ENCODE data around the gene HSPA6. TPM values are rescaled to one million over a fixed set of nuclear protein-coding genes. Genes with fewer than 3 reads are reported as not detected.

HSPA6 gene
- total RNA-seq, 1 donor, result 0.36 TPM

- Histone ChIP-seq H3K36me3 (ENCODE audit: insufficient read depth, low read length) (no peaks in the 10 kb centered on the region), H3K4me2 (ENCODE audit: insufficient read depth, low read length) (no peak overlapping the region), H3K27me3 (ENCODE audit: insufficient read depth, low read length) (peaks cover 8% of the 10 kb centered on the region), H2AFZ (ENCODE audit: low read length) (no peak overlapping the region), H3K4me3 (ENCODE audit: insufficient read depth, low read length) (no peak overlapping the region), H3K79me2 (ENCODE audit: insufficient read depth, low read length) (no peaks in the 10 kb centered on the region), H4K20me1 (ENCODE audit: insufficient read depth, low read length) (no peaks in the 10 kb centered on the region), H3K27ac (ENCODE audit: low read depth, low read length) (no peak overlapping the region), H3K9me3 (ENCODE audit: low read depth, low read length) (no peaks in the 10 kb centered on the region), H3K4me1 (ENCODE audit: insufficient read depth, low read length) (peaks cover 5% of the 10 kb centered on the region)
- DNase-seq (ENCODE audit: insufficient read length, low spot score, missing footprints), result no peak
- TF ChIP-seq CTCF (IDR thresholded peaks at IDR 0.05; ENCODE audit: extremely low read depth, low read depth, low read length), result no peak
Measured at GRCh38 chr1:161505686-161506085, 18.7 kb upstream of the HSPA6 start.

GRCh38 chr1:161506336-161507223 lies 17.8 kb upstream of the HSPA6 start:
- DNase-seq (ENCODE audit: insufficient read length, low spot score, missing footprints), result no peak
- Histone ChIP-seq H4K20me1 (ENCODE audit: insufficient read depth, low read length) (no peaks in the 10 kb centered on the region), H3K4me2 (ENCODE audit: insufficient read depth, low read length) (no peak overlapping the region), H3K4me1 (ENCODE audit: insufficient read depth, low read length) (peaks cover 5% of the 10 kb centered on the region), H3K9me3 (ENCODE audit: low read depth, low read length) (no peaks in the 10 kb centered on the region), H3K4me3 (ENCODE audit: insufficient read depth, low read length) (no peak overlapping the region), H3K79me2 (ENCODE audit: insufficient read depth, low read length) (no peaks in the 10 kb centered on the region), H2AFZ (ENCODE audit: low read length) (peak overlapping the region; percentile 5), H3K27ac (ENCODE audit: low read depth, low read length) (no peak overlapping the region), H3K36me3 (ENCODE audit: insufficient read depth, low read length) (no peaks in the 10 kb centered on the region), H3K27me3 (ENCODE audit: insufficient read depth, low read length) (peaks cover 4% of the 10 kb centered on the region)
- no peak for TF ChIP-seq CTCF (IDR thresholded peaks at IDR 0.05; ENCODE audit: extremely low read depth, low read depth, low read length)

GRCh38 chr1:161510477-161510876 lies 13.9 kb upstream of the HSPA6 start:
- H3K4me1 ChIP-seq (ENCODE audit: insufficient read depth, low read length), result peaks cover 21% of the 10 kb centered on the region
- no peak for DNase-seq (ENCODE audit: insufficient read length, low spot score, missing footprints)
- H4K20me1 ChIP-seq (ENCODE audit: insufficient read depth, low read length), result no peaks in the 10 kb centered on the region
- no peaks in the 10 kb centered on the region for H3K79me2 ChIP-seq (ENCODE audit: insufficient read depth, low read length)
- H3K27me3 ChIP-seq (ENCODE audit: insufficient read depth, low read length), result no peaks in the 10 kb centered on the region
- H2AFZ ChIP-seq (ENCODE audit: low read length), result no peak overlapping the region
- H3K27ac ChIP-seq (ENCODE audit: low read depth, low read length), result no peak overlapping the region
- no peaks in the 10 kb centered on the region for H3K9me3 ChIP-seq (ENCODE audit: low read depth, low read length)
- no peak for TF ChIP-seq CTCF (IDR thresholded peaks at IDR 0.05; ENCODE audit: extremely low read depth, low read depth, low read length)
- no peak overlapping the region for H3K4me3 ChIP-seq (ENCODE audit: insufficient read depth, low read length)
- no peak overlapping the region for H3K4me2 ChIP-seq (ENCODE audit: insufficient read depth, low read length)
- H3K36me3 ChIP-seq (ENCODE audit: insufficient read depth, low read length), result no peaks in the 10 kb centered on the region

- no peak for TF ChIP-seq CTCF (IDR thresholded peaks at IDR 0.05; ENCODE audit: extremely low read depth, low read depth, low read length)
- H4K20me1 ChIP-seq (ENCODE audit: insufficient read depth, low read length), result no peaks in the 10 kb centered on the region
- H3K4me3 ChIP-seq (ENCODE audit: insufficient read depth, low read length), result no peak overlapping the region
- no peaks in the 10 kb centered on the region for H3K27me3 ChIP-seq (ENCODE audit: insufficient read depth, low read length)
- H3K4me2 ChIP-seq (ENCODE audit: insufficient read depth, low read length), result no peak overlapping the region
- no peaks in the 10 kb centered on the region for H3K9me3 ChIP-seq (ENCODE audit: low read depth, low read length)
- H3K79me2 ChIP-seq (ENCODE audit: insufficient read depth, low read length), result no peaks in the 10 kb centered on the region
- no peak overlapping the region for H2AFZ ChIP-seq (ENCODE audit: low read length)
- peaks cover 21% of the 10 kb centered on the region for H3K4me1 ChIP-seq (ENCODE audit: insufficient read depth, low read length)
- no peak overlapping the region for H3K27ac ChIP-seq (ENCODE audit: low read depth, low read length)
- no peak for DNase-seq (ENCODE audit: insufficient read length, low spot score, missing footprints)
- H3K36me3 ChIP-seq (ENCODE audit: insufficient read depth, low read length), result no peaks in the 10 kb centered on the region
Measured at GRCh38 chr1:161511018-161511755, 13.2 kb upstream of the HSPA6 start.

Data from osteoblast (primary cell).